Upper lobe of right lung (tissue), 1 donor: Measurements from ENCODE around the gene SMAD7. TPM values are rescaled to one million over a fixed set of nuclear protein-coding genes. Genes with fewer than 3 reads are reported as not detected.

Source experiments
- ATAC-seq: fragments of 200-7000 bp; cut with Tn5 transposase; one replicate; pipeline ENCODE4 v1.9.1; 2020; ENCODE audit warnings: mild to moderate bottlenecking, moderate library complexity
- DNase-seq: peaks from one replicate; pipeline ENCODE4 v3.0.0-alpha.2; 2020
- H3K27ac ChIP-seq: fragments of 200-600 bp; one replicate; pipeline ENCODE4 v1.8.0; 2022
- H3K27me3 ChIP-seq: fragments of 200-600 bp; one replicate; pipeline ENCODE4 v1.8.0; 2022; ENCODE audit warnings: mild to moderate bottlenecking
- H3K36me3 ChIP-seq: fragments of 200-600 bp; one replicate; pipeline ENCODE4 v1.8.0; 2022
- H3K4me1 ChIP-seq: fragments of 200-600 bp; one replicate; pipeline ENCODE4 v1.8.0; 2022
- H3K4me3 ChIP-seq: fragments of 200-600 bp; one replicate; pipeline ENCODE4 v1.8.0; 2022; ENCODE audit warnings: mild to moderate bottlenecking
- H3K9me3 ChIP-seq: fragments of 200-600 bp; one replicate; pipeline ENCODE4 v1.8.0; 2022
- intact Hi-C: fragments of 100-400 bp; cut with DNase I; formaldehyde crosslinking; loops from one replicate; pipeline ENCODE4 v1.11.0; 2022
- total RNA-seq: library from RNA; stranded (reverse); fragmentation: NEBNext Ultra II Directional; extraction: Animal tissue kit (Norgen Biotek cat#: 25700); gene quantifications from one replicate; pipeline ENCODE4 v1.2.1, GENCODE V29; 2021
- TF ChIP-seq, protein P1 (sequence below): fragments of 200-600 bp; IDR thresholded peaks from one replicate; pipeline ENCODE4 v1.8.0; 2022; ENCODE audit warnings: antibody characterized with exemption
- donor health status: DM: no; HTN: yes; CAD: no; lungs with severe emphysema.

Gene SMAD7
- total RNA-seq, 1 donor from 2014 or later: 68.9 TPM

DNA sequence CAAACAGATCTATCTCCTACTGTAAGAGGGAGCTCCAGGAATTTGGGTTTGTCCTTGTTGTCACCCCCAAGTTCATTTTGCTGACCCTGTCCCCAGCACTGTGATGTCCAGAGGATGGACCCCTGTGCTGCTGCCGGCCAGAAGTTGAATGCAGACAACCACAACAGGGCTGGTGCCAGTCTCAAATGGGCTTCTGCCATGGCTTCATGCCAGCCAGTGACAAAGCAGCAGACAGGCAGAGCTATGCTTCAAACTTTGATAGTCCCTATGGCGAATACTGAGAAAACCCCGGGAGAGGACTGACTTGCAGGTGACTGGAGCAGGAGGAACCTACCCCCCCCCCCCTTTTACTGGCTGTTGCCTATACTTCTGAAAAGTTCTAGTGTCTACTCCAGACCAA is 3.2 kb downstream of the SMAD7 start:
- Histone ChIP-seq H3K4me3 (peak overlapping the region; percentile 83), H3K27ac (peak overlapping the region; percentile 95), H3K9me3 (no peaks in the 10 kb centered on the region), H3K4me1 (peaks cover 56% of the 10 kb centered on the region), H3K27me3 (no peaks in the 10 kb centered on the region), H3K36me3 (peaks cover 5% of the 10 kb centered on the region)
- ATAC-seq: no peak
- TF ChIP-seq, protein P1, sequence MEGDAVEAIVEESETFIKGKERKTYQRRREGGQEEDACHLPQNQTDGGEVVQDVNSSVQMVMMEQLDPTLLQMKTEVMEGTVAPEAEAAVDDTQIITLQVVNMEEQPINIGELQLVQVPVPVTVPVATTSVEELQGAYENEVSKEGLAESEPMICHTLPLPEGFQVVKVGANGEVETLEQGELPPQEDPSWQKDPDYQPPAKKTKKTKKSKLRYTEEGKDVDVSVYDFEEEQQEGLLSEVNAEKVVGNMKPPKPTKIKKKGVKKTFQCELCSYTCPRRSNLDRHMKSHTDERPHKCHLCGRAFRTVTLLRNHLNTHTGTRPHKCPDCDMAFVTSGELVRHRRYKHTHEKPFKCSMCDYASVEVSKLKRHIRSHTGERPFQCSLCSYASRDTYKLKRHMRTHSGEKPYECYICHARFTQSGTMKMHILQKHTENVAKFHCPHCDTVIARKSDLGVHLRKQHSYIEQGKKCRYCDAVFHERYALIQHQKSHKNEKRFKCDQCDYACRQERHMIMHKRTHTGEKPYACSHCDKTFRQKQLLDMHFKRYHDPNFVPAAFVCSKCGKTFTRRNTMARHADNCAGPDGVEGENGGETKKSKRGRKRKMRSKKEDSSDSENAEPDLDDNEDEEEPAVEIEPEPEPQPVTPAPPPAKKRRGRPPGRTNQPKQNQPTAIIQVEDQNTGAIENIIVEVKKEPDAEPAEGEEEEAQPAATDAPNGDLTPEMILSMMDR: no peak
- DNase-seq: peak; percentile 37
- intact Hi-C loops: loop anchor here (10.0 kb wide), 1 partner anchor 273 kb away; no protein-coding TSS in a partner anchor

DNA sequence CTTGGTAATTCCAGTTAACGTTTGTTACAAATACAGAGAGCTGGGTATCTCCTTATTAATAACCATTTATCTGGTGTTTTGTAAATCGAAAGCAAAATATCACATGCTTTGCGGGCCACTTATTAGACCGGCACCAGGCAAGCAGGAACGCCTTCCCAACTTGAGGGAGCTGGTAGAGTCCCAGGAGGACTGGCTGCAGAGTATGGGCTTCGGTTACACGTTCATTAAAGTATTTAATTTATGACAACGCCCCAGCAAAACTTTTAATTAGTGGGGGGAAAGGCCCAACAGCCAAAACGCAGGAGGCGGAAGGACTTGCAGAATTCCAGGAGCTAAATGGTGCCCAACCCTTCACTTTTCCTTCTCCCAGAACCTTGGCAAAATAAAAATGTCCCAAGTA is 3.7 kb downstream of the SMAD7 start:
- Histone ChIP-seq H3K4me1 (peaks cover 61% of the 10 kb centered on the region), H3K4me3 (peak overlapping the region; percentile 83), H3K27ac (peak overlapping the region; percentile 95), H3K27me3 (no peaks in the 10 kb centered on the region), H3K36me3 (peaks cover 9% of the 10 kb centered on the region), H3K9me3 (no peaks in the 10 kb centered on the region)
- DNase-seq: peak; percentile 40
- no peak for ATAC-seq
- TF ChIP-seq, protein P1: no peak
- intact Hi-C loops: loop anchor here (10.0 kb wide), 1 partner anchor 272 kb away; no protein-coding TSS in a partner anchor

DNA sequence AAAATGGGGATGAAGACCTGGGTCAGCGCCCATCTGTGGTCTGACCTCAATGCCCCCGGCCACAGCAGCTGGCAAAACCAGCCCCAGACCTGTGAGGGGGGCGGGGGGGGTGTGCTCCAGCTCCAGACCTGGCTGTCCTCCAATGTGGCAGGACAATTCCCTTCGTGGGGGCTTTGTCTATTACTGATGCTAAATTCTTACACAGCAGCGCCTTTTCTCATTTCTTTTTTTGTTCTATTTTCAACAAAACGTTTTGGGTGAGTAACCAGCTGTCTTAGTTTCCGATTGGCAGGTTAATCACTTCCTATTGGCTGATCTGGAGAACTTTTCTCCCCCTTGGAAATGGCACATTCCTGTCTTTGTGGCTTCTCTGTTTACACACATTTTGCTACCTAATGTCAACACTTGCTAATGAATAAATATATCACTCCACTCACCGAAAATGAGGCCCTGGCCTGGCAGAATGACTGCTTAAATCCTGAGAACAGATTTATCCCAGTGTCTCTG is 4.4 kb downstream of the SMAD7 start:
- ATAC-seq (peak; percentile 1), DNase-seq (peak; percentile 69)
- Histone ChIP-seq H3K4me3 (peak overlapping the region; percentile 83), H3K4me1 (peaks cover 68% of the 10 kb centered on the region), H3K36me3 (peaks cover 16% of the 10 kb centered on the region), H3K9me3 (no peaks in the 10 kb centered on the region), H3K27me3 (no peaks in the 10 kb centered on the region), H3K27ac (peak overlapping the region; percentile 95)
- intact Hi-C loops: loop anchor here (10.0 kb wide), 1 partner anchor 272 kb away; no protein-coding TSS in a partner anchor
- TF ChIP-seq, protein P1: no peak

DNA sequence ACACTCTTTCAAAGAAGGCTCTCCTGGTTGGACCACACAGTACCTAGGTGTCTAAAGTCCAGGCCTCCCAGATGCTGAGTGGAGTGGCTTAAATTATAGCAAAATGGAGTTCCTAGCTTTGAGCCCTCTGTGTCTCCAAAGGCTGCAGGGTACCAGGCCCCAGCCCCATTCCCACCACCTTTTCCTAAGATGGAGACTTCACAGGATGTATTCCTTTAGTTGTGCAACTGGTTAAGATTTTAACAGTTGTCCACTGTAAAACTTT is 4.9 kb downstream of the SMAD7 start:
- peak overlapping the region; percentile 83 for H3K4me3 ChIP-seq

DNA sequence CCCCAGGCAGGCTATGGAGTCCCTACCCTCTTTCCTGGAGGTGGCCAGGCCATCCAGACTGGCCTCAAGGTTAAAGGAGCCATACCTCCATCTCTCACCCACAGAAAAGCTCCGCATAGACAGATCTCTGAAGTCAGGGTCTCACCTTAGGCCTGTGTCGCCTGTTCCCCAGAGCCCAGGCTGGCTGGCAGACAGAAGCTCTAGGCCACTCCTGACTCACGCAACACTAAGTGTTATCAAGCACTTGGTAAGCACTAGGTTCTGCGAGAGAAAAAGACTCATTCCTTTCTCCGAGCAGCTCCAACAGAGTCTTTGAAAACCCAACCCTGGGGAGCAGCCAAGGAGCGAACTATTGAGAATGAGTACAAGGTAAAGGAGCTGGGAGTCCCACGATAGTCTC is 6.1 kb downstream of the SMAD7 start:
- H3K27ac ChIP-seq: peak overlapping the region; percentile 59
- ATAC-seq (peak; percentile 23), DNase-seq (peak; percentile 60)
- no peaks in the 10 kb centered on the region for H3K27me3 ChIP-seq
- H3K4me3 ChIP-seq: peak overlapping the region; percentile 83
- no peaks in the 10 kb centered on the region for H3K9me3 ChIP-seq
- intact Hi-C loops: loop anchor here (10.0 kb wide), 1 partner anchor 270 kb away; no protein-coding TSS in a partner anchor
- peaks cover 85% of the 10 kb centered on the region for H3K4me1 ChIP-seq
- TF ChIP-seq, protein P1: no peak
- H3K36me3 ChIP-seq: peaks cover 19% of the 10 kb centered on the region

More for the DNA sequence above, 4.9 kb downstream of the SMAD7 start:
- Histone ChIP-seq H3K4me1 (peaks cover 73% of the 10 kb centered on the region), H3K36me3 (peaks cover 19% of the 10 kb centered on the region), H3K27ac (peak overlapping the region; percentile 95), H3K9me3 (no peaks in the 10 kb centered on the region), H3K27me3 (no peaks in the 10 kb centered on the region)
- intact Hi-C loops: loop anchor here (10.0 kb wide), 1 partner anchor 271 kb away; no protein-coding TSS in a partner anchor
- TF ChIP-seq, protein P1: no peak
- ATAC-seq (no peak), DNase-seq (no peak)
